GM23338 (cell line): ENCODE data around the gene WNT10A. TPM values are rescaled to one million over a fixed set of nuclear protein-coding genes. Genes with fewer than 3 reads are reported as not detected.

Experiments
- ATAC-seq: fragments of 200-7000 bp; cut with Tn5 transposase; 3 replicates; pipeline ENCODE4 v1.9.1; 2020
- DNase-seq: peaks from one replicate; pipeline ENCODE4 v3.0.0-alpha.2; 2015; ENCODE audit warnings: low spot score
- H2AFZ ChIP-seq: fragments of 200-600 bp; sonication (generic); 2 replicates; pipeline ENCODE4 v1.8.0; 2016; ENCODE audit warnings: antibody characterized with exemption, mild to moderate bottlenecking, moderate library complexity
- H3F3A ChIP-seq: fragments of 200-600 bp; sonication (generic); replicated peaks from 2 replicates; pipeline ENCODE4 v1.8.0; 2017; ENCODE audit warnings: antibody characterized with exemption, mixed run types, low read depth
- H3K27ac ChIP-seq: fragments of 200-600 bp; sonication (generic); 2 replicates; pipeline ENCODE4 v1.6.1; 2016; ENCODE audit warnings: low read depth
- H3K27me3 ChIP-seq: fragments of 200-600 bp; sonication (generic); 2 replicates; pipeline ENCODE4 v1.8.0; 2016; ENCODE audit warnings: mild to moderate bottlenecking, mixed run types, moderate library complexity; ENCODE audit not compliant: insufficient read depth
- H3K36me3 ChIP-seq: fragments of 200-600 bp; sonication (generic); 2 replicates; pipeline ENCODE4 v1.8.0; 2016; ENCODE audit warnings: mild to moderate bottlenecking; ENCODE audit not compliant: insufficient read depth
- H3K4me1 ChIP-seq: fragments of 200-600 bp; sonication (generic); 2 replicates; pipeline ENCODE4 v1.8.0; 2016; ENCODE audit warnings: mild to moderate bottlenecking, moderate library complexity; ENCODE audit not compliant: insufficient read depth
- H3K4me2 ChIP-seq: fragments of 200-600 bp; sonication (generic); 2 replicates; pipeline ENCODE4 v1.7.1; 2017; ENCODE audit warnings: mixed run types
- H3K4me3 ChIP-seq: fragments of 200-600 bp; sonication (generic); 2 replicates; pipeline ENCODE4 v1.6.1; 2016; ENCODE audit warnings: mixed run types
- H3K79me2 ChIP-seq: fragments of 200-600 bp; sonication (generic); replicated peaks from 2 replicates; pipeline ENCODE4 v1.8.0; 2017; ENCODE audit warnings: mild to moderate bottlenecking; ENCODE audit not compliant: insufficient read depth
- H3K9me2 ChIP-seq: fragments of 200-600 bp; sonication (generic); 2 replicates; pipeline ENCODE4 v1.8.0; 2017; ENCODE audit not compliant: insufficient read depth
- H4K20me1 ChIP-seq: fragments of 200-600 bp; sonication (generic); replicated peaks from 2 replicates; pipeline ENCODE4 v1.8.0; 2017; ENCODE audit warnings: mild to moderate bottlenecking; ENCODE audit not compliant: insufficient read depth
- H3K27ac Mint-ChIP-seq: 2 replicates; pipeline ENCODE4 v1.8.0; 2020; ENCODE audit warnings: inconsistent platforms, mild to moderate bottlenecking, moderate library complexity, mixed read lengths
- H3K27me3 Mint-ChIP-seq: 3 replicates; pipeline ENCODE4 v1.8.0; 2022; ENCODE audit warnings: low read depth, mild to moderate bottlenecking, moderate library complexity, mixed read lengths, inconsistent platforms; ENCODE audit not compliant: insufficient read depth, poor library complexity
- H3K36me3 Mint-ChIP-seq: 3 replicates; pipeline ENCODE4 v1.8.0; 2021; ENCODE audit warnings: low read depth, mild to moderate bottlenecking, inconsistent platforms, moderate library complexity, mixed read lengths
- H3K4me1 Mint-ChIP-seq: 3 replicates; pipeline ENCODE4 v1.8.0; 2020; ENCODE audit warnings: mild to moderate bottlenecking, inconsistent platforms, mixed read lengths
- H3K4me3 Mint-ChIP-seq: 3 replicates; pipeline ENCODE4 v1.8.0; 2021; ENCODE audit warnings: moderate library complexity, mild to moderate bottlenecking, inconsistent platforms, mixed read lengths
- H3K9me3 Mint-ChIP-seq: 3 replicates; pipeline ENCODE4 v1.8.0; 2020; ENCODE audit warnings: moderate library complexity, mild to moderate bottlenecking, inconsistent platforms, mixed read lengths
- ETS1 ChIP-seq: IDR thresholded peaks from 2 replicates; pipeline ENCODE4 v1.6.1; 2016; ENCODE audit warnings: antibody characterized with exemption
- EZH2 ChIP-seq: fragments of 200-600 bp; sonication (generic); IDR thresholded peaks from one replicate; pipeline ENCODE4 v1.8.0; 2017; ENCODE audit warnings: antibody characterized with exemption, mild to moderate bottlenecking, low read depth; ENCODE audit not compliant: unreplicated experiment
- EZH2phosphoT487 ChIP-seq: fragments of 200-600 bp; sonication (generic); IDR thresholded peaks from one replicate; pipeline ENCODE4 v1.8.1; 2018; ENCODE audit warnings: antibody characterized with exemption; ENCODE audit not compliant: unreplicated experiment
- NANOG ChIP-seq: IDR thresholded peaks from 2 replicates; pipeline ENCODE4 v1.6.1; 2016; ENCODE audit warnings: antibody characterized with exemption, borderline replicate concordance
- ZNF331 ChIP-seq: fragments of 250-450 bp; sonication (Bioruptor Pico); IDR thresholded peaks from 2 replicates; pipeline ENCODE4 v1.5.0; 2020; ENCODE audit warnings: low read depth, mild to moderate bottlenecking, moderate library complexity
- polyA plus RNA-seq: library from polyadenylated mRNA; unstranded; fragments of >200 nt; fragmentation: Nextera tagmentation; extraction: Ambion mirVana; gene quantifications from 2 replicates; pipeline ENCODE4 v1.2.1, GENCODE V29; 2016
- total RNA-seq: library from RNA; depleted of rRNA; stranded (reverse); fragments of >200 nt; shearing (Covaris generic); gene quantifications from 2 replicates; pipeline ENCODE4 v1.2.3, GENCODE V29; 2014
- TF ChIP-seq, protein P1 (sequence below): IDR thresholded peaks from one replicate; pipeline ENCODE4 v1.6.1; 2018; ENCODE audit warnings: antibody characterized with exemption; ENCODE audit not compliant: unreplicated experiment

The WNT10A gene
- total and polyA plus RNA-seq, 2 experiments from 2014 or later, result not detected

GRCh38 chr2:218878486-218878885, 2.2 kb upstream of the WNT10A start:
- Histone ChIP-seq H3K9me2 (no peaks in the 10 kb centered on the region), H3K4me2 (no peak overlapping the region), H3K4me3 (no peak overlapping the region), H4K20me1 (peaks cover 29% of the 10 kb centered on the region), H3K36me3 (no peaks in the 10 kb centered on the region), H3K27ac (no peak overlapping the region), H3K4me1 (peaks cover 14% of the 10 kb centered on the region; the same call in 1 of the 2 replicates), H3K27me3 (peaks cover 98% of the 10 kb centered on the region), H3F3A (no peaks in the 10 kb centered on the region), H2AFZ (no peak overlapping the region), H3K79me2 (no peaks in the 10 kb centered on the region)
- ATAC-seq (no peak), DNase-seq (no peak)
- H3K4me3 Mint-ChIP-seq, result no peak overlapping the region
- peaks cover 96% of the 10 kb centered on the region for H3K27me3 Mint-ChIP-seq
- no peak overlapping the region for H3K27ac Mint-ChIP-seq
- H3K9me3 Mint-ChIP-seq, result no peaks in the 10 kb centered on the region
- TF ChIP-seq EZH2, result peak; percentile 69
- TF ChIP-seq ETS1, result no peak
- H3K4me1 Mint-ChIP-seq, result peaks cover 20% of the 10 kb centered on the region
- no peaks in the 10 kb centered on the region for H3K36me3 Mint-ChIP-seq

DNA sequence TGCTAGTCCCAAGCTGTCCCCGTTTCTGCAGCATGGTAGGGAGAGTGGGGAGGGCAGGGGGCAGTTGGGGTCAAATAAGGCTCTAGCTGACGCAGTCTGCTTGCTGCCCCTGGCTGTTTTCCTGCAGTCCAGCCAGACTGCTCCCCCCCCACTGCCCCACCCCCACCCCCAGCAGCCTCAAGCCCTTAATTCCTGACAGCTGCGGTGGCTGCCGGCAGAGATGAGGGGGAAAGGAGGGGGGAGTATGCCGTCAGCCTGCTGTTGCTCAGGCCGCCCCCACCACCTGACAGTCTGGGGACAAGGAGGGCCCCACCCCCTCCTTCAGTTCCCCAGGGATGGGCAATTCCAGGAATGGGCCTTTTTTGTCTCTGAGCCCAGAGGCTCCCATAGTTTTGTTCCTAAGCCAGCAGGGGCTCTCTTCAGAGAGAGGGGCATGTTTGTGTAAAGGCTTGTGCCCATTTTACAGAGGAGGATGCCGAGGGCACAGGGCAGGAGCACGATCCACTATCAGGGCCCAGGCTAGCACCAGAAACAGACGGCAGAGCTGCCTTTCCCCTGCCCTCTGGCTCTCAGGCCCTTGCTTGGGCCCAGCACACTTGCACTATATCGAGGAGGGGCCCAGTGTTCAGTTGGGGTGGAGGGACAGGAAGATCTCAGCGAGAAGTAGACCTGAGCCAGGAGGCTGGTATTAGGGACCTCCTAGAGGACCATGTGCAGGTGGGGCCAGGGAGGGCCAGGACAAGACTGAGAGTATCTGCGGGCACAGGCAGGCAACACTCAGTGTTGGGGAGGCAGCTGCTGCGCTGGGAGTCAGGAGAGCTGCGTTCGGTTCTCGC, 1.5 kb upstream of the WNT10A start:
- H3K36me3 ChIP-seq, result no peaks in the 10 kb centered on the region
- peaks cover 25% of the 10 kb centered on the region for H4K20me1 ChIP-seq
- H3K4me3 Mint-ChIP-seq, result peak overlapping the region; percentile 57
- peaks cover 95% of the 10 kb centered on the region for H3K27me3 Mint-ChIP-seq
- peaks cover 98% of the 10 kb centered on the region for H3K27me3 ChIP-seq
- H3K27ac ChIP-seq, result no peak overlapping the region
- H3K4me2 ChIP-seq, result no peak overlapping the region
- H3K4me1 Mint-ChIP-seq, result peaks cover 20% of the 10 kb centered on the region
- no peaks in the 10 kb centered on the region for H3K9me2 ChIP-seq
- no peaks in the 10 kb centered on the region for H3K9me3 Mint-ChIP-seq
- H3K79me2 ChIP-seq, result no peaks in the 10 kb centered on the region
- H3K36me3 Mint-ChIP-seq, result no peaks in the 10 kb centered on the region
- no peak overlapping the region for H3K27ac Mint-ChIP-seq
- DNase-seq (no peak), ATAC-seq (no peak)
- TF ChIP-seq ETS1 (no peak), NANOG (no peak), ZNF331 (CRISPR knock-in tag) (no peak), EZH2phosphoT487 (peak; percentile 45)
- TF ChIP-seq, protein P1, sequence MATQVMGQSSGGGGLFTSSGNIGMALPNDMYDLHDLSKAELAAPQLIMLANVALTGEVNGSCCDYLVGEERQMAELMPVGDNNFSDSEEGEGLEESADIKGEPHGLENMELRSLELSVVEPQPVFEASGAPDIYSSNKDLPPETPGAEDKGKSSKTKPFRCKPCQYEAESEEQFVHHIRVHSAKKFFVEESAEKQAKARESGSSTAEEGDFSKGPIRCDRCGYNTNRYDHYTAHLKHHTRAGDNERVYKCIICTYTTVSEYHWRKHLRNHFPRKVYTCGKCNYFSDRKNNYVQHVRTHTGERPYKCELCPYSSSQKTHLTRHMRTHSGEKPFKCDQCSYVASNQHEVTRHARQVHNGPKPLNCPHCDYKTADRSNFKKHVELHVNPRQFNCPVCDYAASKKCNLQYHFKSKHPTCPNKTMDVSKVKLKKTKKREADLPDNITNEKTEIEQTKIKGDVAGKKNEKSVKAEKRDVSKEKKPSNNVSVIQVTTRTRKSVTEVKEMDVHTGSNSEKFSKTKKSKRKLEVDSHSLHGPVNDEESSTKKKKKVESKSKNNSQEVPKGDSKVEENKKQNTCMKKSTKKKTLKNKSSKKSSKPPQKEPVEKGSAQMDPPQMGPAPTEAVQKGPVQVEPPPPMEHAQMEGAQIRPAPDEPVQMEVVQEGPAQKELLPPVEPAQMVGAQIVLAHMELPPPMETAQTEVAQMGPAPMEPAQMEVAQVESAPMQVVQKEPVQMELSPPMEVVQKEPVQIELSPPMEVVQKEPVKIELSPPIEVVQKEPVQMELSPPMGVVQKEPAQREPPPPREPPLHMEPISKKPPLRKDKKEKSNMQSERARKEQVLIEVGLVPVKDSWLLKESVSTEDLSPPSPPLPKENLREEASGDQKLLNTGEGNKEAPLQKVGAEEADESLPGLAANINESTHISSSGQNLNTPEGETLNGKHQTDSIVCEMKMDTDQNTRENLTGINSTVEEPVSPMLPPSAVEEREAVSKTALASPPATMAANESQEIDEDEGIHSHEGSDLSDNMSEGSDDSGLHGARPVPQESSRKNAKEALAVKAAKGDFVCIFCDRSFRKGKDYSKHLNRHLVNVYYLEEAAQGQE, result no peak
- no peak overlapping the region for H3K4me3 ChIP-seq
- H2AFZ ChIP-seq, result no peak overlapping the region
- peaks cover 14% of the 10 kb centered on the region; the same call in 1 of the 2 replicates for H3K4me1 ChIP-seq
- no peaks in the 10 kb centered on the region for H3F3A ChIP-seq
